Adrenal gland (tissue), 5 donors: Measurements from ENCODE around the gene SH3PXD2B.
A peak's percentile ranks its signal among the peaks of the same experiment; 100 is the strongest.

Experiments
- CTCF ChIP-seq, 6 experiments: fragments of 450-650 bp in 4 of 6; fragments of 200-600 bp in 2 of 6; sonication (generic) in 1 of 6; IDR thresholded peaks; 1 replicate in 5 of 6; 2 replicates in 1 of 6; pipeline versions ENCODE4 v1.5.1 to v1.8.0; 2016 to 2021; ENCODE audit warnings: antibody characterized with exemption in 6 of 6, mild to moderate bottlenecking in 2 of 6, moderate library complexity in 1 of 6
- POLR2A ChIP-seq, 2 donors: fragments of 450-650 bp; IDR thresholded peaks; one replicate each; pipeline ENCODE4 v1.6.1; 2017; ENCODE audit warnings: antibody characterized with exemption in 2 of 2, mild to moderate bottlenecking in 2 of 2, moderate library complexity in 1 of 2
- donor health status: DM: no; HTN: no; CAD: no.

DNA sequence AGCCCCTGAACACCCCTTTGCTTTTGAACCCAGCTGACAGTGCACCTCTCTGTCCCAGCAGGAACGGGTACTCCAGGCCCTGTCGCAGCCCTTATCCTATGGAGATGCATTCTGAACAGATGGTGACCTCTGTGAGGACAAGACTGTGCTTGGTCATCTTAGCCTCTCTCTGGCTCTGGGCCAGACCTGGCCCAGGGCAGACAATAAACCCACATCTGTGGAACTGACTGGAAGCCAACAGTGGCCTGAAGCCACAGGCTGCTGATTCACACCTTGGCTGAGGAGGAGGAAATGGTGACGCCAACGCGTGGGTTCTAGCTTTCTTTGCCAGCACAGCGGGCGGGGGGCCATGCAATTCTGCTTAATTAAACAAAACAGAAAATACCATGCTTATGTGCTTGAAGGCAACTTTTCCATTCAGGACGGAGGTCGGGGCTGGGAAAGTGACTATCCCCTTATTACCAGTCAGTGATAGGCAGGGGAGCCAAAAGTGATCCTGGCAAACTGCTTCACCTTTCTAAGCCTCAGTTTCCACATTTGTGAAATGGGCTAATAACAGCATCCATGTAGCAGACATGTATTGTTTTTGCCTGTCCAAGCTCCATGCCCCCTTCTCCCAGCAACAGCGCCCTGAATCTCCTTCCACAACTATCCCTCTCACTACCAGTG, 10.8 kb downstream of the SH3PXD2B start:
- TF ChIP-seq CTCF (IDR thresholded peaks at IDR 0.05): no peak
- TF ChIP-seq POLR2A (IDR thresholded peaks at IDR 0.05): peak in 1 of 2 donors; percentile 32
